Stomach (tissue), 9 donors: Measurements from ENCODE around the gene PRKCH. TPM values are rescaled to one million over a fixed set of nuclear protein-coding genes. Genes with fewer than 3 reads are reported as not detected.
A peak's percentile ranks its signal among the peaks of the same experiment; 100 is the strongest.

Experiments
- DNase-seq, 2 donors: peaks; one replicate each; pipeline versions ENCODE4 v3.0.0 to v3.0.0-alpha.2; 2013 to 2019
- H3K27ac ChIP-seq, 5 donors: fragments of 200-600 bp in 4 of 5; sonication (generic) in 4 of 5; one replicate each; pipeline ENCODE4 v1.5.1; 2013 to 2019; ENCODE audit warnings: mild to moderate bottlenecking in 1 of 5, moderate library complexity in 1 of 5
- H3K27me3 ChIP-seq, 3 donors: fragments of 200-600 bp; sonication (generic); one replicate each; pipeline ENCODE4 v1.5.1; 2017 to 2019; ENCODE audit warnings: mixed run types in 1 of 3
- H3K36me3 ChIP-seq, 4 donors: fragments of 200-600 bp; sonication (generic); 1 replicate in 3 of 4; 2 replicates in 1 of 4; pipeline ENCODE4 v1.5.1; 2016 to 2019
- H3K4me1 ChIP-seq, 4 donors: fragments of 200-600 bp; sonication (generic); one replicate each; pipeline ENCODE4 v1.5.1; 2016 to 2019
- H3K4me3 ChIP-seq, 4 donors: fragments of 200-600 bp; sonication (generic) in 3 of 4; one replicate each; pipeline ENCODE4 v1.5.1; 2016 to 2019; ENCODE audit warnings: mild to moderate bottlenecking in 1 of 4
- H3K9me3 ChIP-seq, 4 donors: fragments of 200-600 bp; sonication (generic); one replicate each; pipeline ENCODE4 v1.5.1; 2016 to 2019
- CTCF ChIP-seq, 7 experiments: fragments of 450-650 bp in 4 of 7; fragments of 200-600 bp in 3 of 7; sonication (generic) in 3 of 7; IDR thresholded peaks; one replicate each; pipeline ENCODE4 v1.5.1; 2016 to 2019; ENCODE audit warnings: antibody characterized with exemption in 7 of 7, control low read depth in 2 of 7, mild to moderate bottlenecking in 1 of 7
- EP300 ChIP-seq: sonication (generic); formaldehyde crosslinking; IDR thresholded peaks from one replicate; pipeline ENCODE4 v1.6.1; 2017; ENCODE audit warnings: antibody characterized with exemption
- POLR2A ChIP-seq, 4 donors: fragments of 450-650 bp; IDR thresholded peaks; one replicate each; pipeline ENCODE4 v1.6.1; 2016; ENCODE audit warnings: antibody characterized with exemption in 4 of 4, control low read depth in 2 of 4, mild to moderate bottlenecking in 1 of 4, moderate library complexity in 1 of 4
- POLR2AphosphoS5 ChIP-seq, 3 donors: sonication (generic); formaldehyde crosslinking; IDR thresholded peaks; one replicate each; pipeline ENCODE4 v1.6.1; 2016; ENCODE audit warnings: antibody characterized with exemption in 3 of 3
- WGBS, 5 donors: extraction: QIAGEN DNeasy Blood & Tissue Kit in 3 of 5; methylation state at CpG; one replicate each; pipeline versions ENCODE4 v1.1.5 to v1.1.7; 2013 to 2018; 5-methylcytosine and 5-hydroxymethylcytosine counted together
- intact Hi-C: fragments of 100-400 bp; cut with DNase I; formaldehyde crosslinking; loops from one replicate; pipeline ENCODE4 v1.15.1; 2023; ENCODE audit warnings: low total_unique reads
- polyA plus RNA-seq, 3 donors: library from polyadenylated mRNA; stranded (reverse); fragments of 200-250 nt; gene quantifications; one replicate each; pipeline ENCODE4 v1.2.3, GENCODE V29; 2013
- total RNA-seq, 5 donors: library from RNA; depleted of rRNA; stranded (reverse); fragments of >200 nt; gene quantifications; one replicate each; pipeline versions ENCODE4 v1.1.0 to v1.2.3, GENCODE V29; 2014 to 2016
- donor health status: healthy with polysubstance abuse.
- donor health status: Bipolar disorder and iron deficiency.
- donor health status: healthy.

The PRKCH gene
- total and polyA plus RNA-seq, 8 donors: 5.5 to 84.0 (median 14.7) TPM

- Histone ChIP-seq H3K4me3 (no peak overlapping the region), H3K27ac (peak overlapping the region in 4 of 5 donors; percentile 61 to 76 (median 68)), H3K27me3 (no peaks in the 10 kb centered on the region), H3K9me3 (no peaks in the 10 kb centered on the region), H3K36me3 (no peaks in the 10 kb centered on the region), H3K4me1 (peaks cover 25 to 65% (median 31%) of the 10 kb centered on the region in 4 donors)
- DNase-seq: no peak
- 78 to 84% (median 83%) methylated on average over 7 of the region's 7 CpGs for WGBS, 5 donors
- intact Hi-C loops: loop anchor here (10.0 kb wide), 1 partner anchor 268 kb away; no protein-coding TSS in a partner anchor
- TF ChIP-seq CTCF (IDR thresholded peaks at IDR 0.05): no peak
- no peak for TF ChIP-seq EP300
- no peak for TF ChIP-seq POLR2AphosphoS5 (IDR thresholded peaks at IDR 0.05)
- no peak for TF ChIP-seq POLR2A (IDR thresholded peaks at IDR 0.05)
Measured at GRCh38 chr14:61467296-61467695, 145.9 kb downstream of the PRKCH start.

- Histone ChIP-seq H3K27ac (peak overlapping the region in 3 of 5 donors; percentile 48 to 72 (median 65)), H3K36me3 (no peaks in the 10 kb centered on the region), H3K4me3 (no peak overlapping the region), H3K4me1 (peaks cover 33 to 65% (median 39%) of the 10 kb centered on the region in 4 donors), H3K27me3 (no peaks in the 10 kb centered on the region), H3K9me3 (no peaks in the 10 kb centered on the region)
- TF ChIP-seq EP300 (no peak), POLR2A (IDR thresholded peaks at IDR 0.05) (no peak), POLR2AphosphoS5 (IDR thresholded peaks at IDR 0.05) (no peak), CTCF (IDR thresholded peaks at IDR 0.05) (no peak)
- DNase-seq: no peak
- WGBS, 5 donors: 84 to 95% (median 92%) methylated on average over 7 of the region's 7 CpGs
- intact Hi-C loops: loop anchor here (10.0 kb wide), 1 partner anchor 267 kb away; no protein-coding TSS in a partner anchor
Measured at GRCh38 chr14:61468063-61468825, 146.9 kb downstream of the PRKCH start.

- H3K4me1 ChIP-seq: peaks cover 34 to 79% (median 41%) of the 10 kb centered on the region in 4 donors
- no peaks in the 10 kb centered on the region for H3K27me3 ChIP-seq
- intact Hi-C loops: loop anchor here (10.0 kb wide), 1 partner anchor 265 kb away; no protein-coding TSS in a partner anchor
- H3K36me3 ChIP-seq: no peaks in the 10 kb centered on the region
- TF ChIP-seq POLR2AphosphoS5 (IDR thresholded peaks at IDR 0.05) (no peak), EP300 (no peak), CTCF (IDR thresholded peaks at IDR 0.05) (no peak), POLR2A (IDR thresholded peaks at IDR 0.05) (no peak)
- H3K27ac ChIP-seq: peak overlapping the region; percentile 1 to 95 (median 80)
- no peak for DNase-seq
- no peak overlapping the region for H3K4me3 ChIP-seq
- WGBS, 5 donors: 73 to 89% (median 84%) methylated on average over 6 of the region's 6 CpGs
- H3K9me3 ChIP-seq: no peaks in the 10 kb centered on the region
Measured at GRCh38 chr14:61469781-61470180, 148.4 kb downstream of the PRKCH start.

- peaks cover 35 to 86% (median 42%) of the 10 kb centered on the region in 4 donors for H3K4me1 ChIP-seq
- WGBS, 5 donors: 37 to 64% (median 49%) methylated on average over 12 to 13 of the region's 13 CpGs
- H3K27ac ChIP-seq: peak overlapping the region; percentile 9 to 95 (median 80)
- TF ChIP-seq POLR2AphosphoS5 (IDR thresholded peaks at IDR 0.05) (no peak), CTCF (IDR thresholded peaks at IDR 0.05) (peak in 1 of 7 experiments; percentile 4), EP300 (no peak), POLR2A (IDR thresholded peaks at IDR 0.05) (no peak)
- no peaks in the 10 kb centered on the region for H3K9me3 ChIP-seq
- no peak overlapping the region for H3K4me3 ChIP-seq
- no peaks in the 10 kb centered on the region for H3K27me3 ChIP-seq
- intact Hi-C loops: no loop called here
- peak in 1 of 2 donors; percentile 81 for DNase-seq
- H3K36me3 ChIP-seq: no peaks in the 10 kb centered on the region
Measured at GRCh38 chr14:61470261-61470960, 149.0 kb downstream of the PRKCH start.
